HEK293 (cell line): ENCODE results near the gene RABGEF1.
A peak's percentile ranks its signal among the peaks of the same experiment; 100 is the strongest.

ENCODE experiments used
- CTCF ChIA-PET: fragments of 350-600 bp; formaldehyde crosslinking; extraction: SDS; loops from one replicate; lab custom pipeline; 2021; ENCODE audit warnings: antibody characterized with exemption; lab: Yijun Ruan, JAX
- POLR2A ChIA-PET: fragments of 300-600 bp; formaldehyde crosslinking; extraction: SDS; loops from one replicate; lab custom pipeline; 2020; ENCODE audit warnings: antibody characterized with exemption, inconsistent platforms; lab: Yijun Ruan, JAX
- H3K27ac ChIP-seq: fragments of 200-500 bp; sonication (Bioruptor generic); 2 replicates; pipeline ENCODE4 v1.5.1; 2014; ENCODE audit warnings: low read depth, low read length, control low read depth, inconsistent platforms; ENCODE audit errors: extremely low read depth
- H3K36me3 ChIP-seq, 2 experiments: fragments of 200-500 bp in 1 of 2; sonication (Bioruptor generic) in 1 of 2; 1 replicate in 1 of 2; 2 replicates in 1 of 2; pipeline ENCODE4 v1.5.1; 2014 to 2017; ENCODE audit warnings: inconsistent platforms in 2 of 2, low read length in 2 of 2; ENCODE audit not compliant: control insufficient read depth in 2 of 2, insufficient read depth in 1 of 2
- H3K4me1 ChIP-seq: fragments of 200-500 bp; sonication (Bioruptor generic); 2 replicates; pipeline ENCODE4 v1.5.1; 2014; ENCODE audit warnings: mild to moderate bottlenecking, low read length, inconsistent platforms; ENCODE audit not compliant: control insufficient read depth, insufficient read depth
- H3K4me3 ChIP-seq: 2 replicates; pipeline ENCODE4 v1.5.1; 2011; ENCODE audit warnings: low read depth, mild to moderate bottlenecking, control low read depth, low read length, moderate library complexity
- H3K9me3 ChIP-seq: fragments of 200-500 bp; sonication (Bioruptor generic); 2 replicates; pipeline ENCODE4 v1.5.1; 2014; ENCODE audit warnings: low read depth, low read length, inconsistent platforms; ENCODE audit not compliant: control insufficient read depth, insufficient read depth
- FEZF1 ChIP-seq: fragments of 450-650 bp; formaldehyde crosslinking; IDR thresholded peaks from 2 replicates; pipeline ENCODE4 v1.5.1; 2016; ENCODE audit warnings: missing biosample characterization, missing genetic modification characterization
- GFI1B ChIP-seq: fragments of 450-650 bp; formaldehyde crosslinking; IDR thresholded peaks from 2 replicates; pipeline ENCODE4 v1.5.1; 2016; ENCODE audit warnings: missing biosample characterization, missing genetic modification characterization
- KLF1 ChIP-seq: fragments of 450-650 bp; formaldehyde crosslinking; IDR thresholded peaks from 2 replicates; pipeline ENCODE4 v1.5.1; 2016; ENCODE audit warnings: missing biosample characterization, missing genetic modification characterization
- PRDM6 ChIP-seq: fragments of 450-650 bp; formaldehyde crosslinking; IDR thresholded peaks from 2 replicates; pipeline ENCODE4 v1.5.1; 2017; ENCODE audit warnings: missing biosample characterization, missing genetic modification characterization
- ZBTB49 ChIP-seq: fragments of 450-650 bp; formaldehyde crosslinking; IDR thresholded peaks from 2 replicates; pipeline ENCODE4 v1.5.1; 2016; ENCODE audit warnings: missing biosample characterization, missing genetic modification characterization, low read depth
- ZEB2 ChIP-seq: fragments of 450-650 bp; formaldehyde crosslinking; IDR thresholded peaks from 2 replicates; pipeline ENCODE4 v1.5.1; 2016; ENCODE audit warnings: missing biosample characterization, missing genetic modification characterization
- ZFHX2 ChIP-seq: fragments of 450-650 bp; formaldehyde crosslinking; conservative IDR thresholded peaks from 2 replicates; pipeline ENCODE4 v1.5.1; 2016; ENCODE audit warnings: missing biosample characterization, missing genetic modification characterization
- ZNF132 ChIP-seq: fragments of 450-650 bp; formaldehyde crosslinking; IDR thresholded peaks from 2 replicates; pipeline ENCODE4 v1.5.1; 2017; ENCODE audit warnings: missing biosample characterization, missing genetic modification characterization, borderline replicate concordance
- ZNF16 ChIP-seq: fragments of 450-650 bp; formaldehyde crosslinking; IDR thresholded peaks from 2 replicates; pipeline ENCODE4 v1.5.1; 2016; ENCODE audit warnings: low read depth, missing biosample characterization, missing genetic modification characterization
- ZNF169 ChIP-seq: fragments of 450-650 bp; formaldehyde crosslinking; IDR thresholded peaks from 2 replicates; pipeline ENCODE4 v1.5.1; 2016; ENCODE audit warnings: missing biosample characterization, missing genetic modification characterization
- ZNF174 ChIP-seq: fragments of 450-650 bp; formaldehyde crosslinking; IDR thresholded peaks from 2 replicates; pipeline ENCODE4 v1.5.0; 2017; ENCODE audit warnings: missing biosample characterization, mild to moderate bottlenecking, missing genetic modification characterization
- ZNF518A ChIP-seq: fragments of 450-650 bp; formaldehyde crosslinking; conservative IDR thresholded peaks from 2 replicates; pipeline ENCODE4 v1.5.1; 2016; ENCODE audit warnings: low read depth, missing biosample characterization, missing genetic modification characterization
- ZNF600 ChIP-seq: fragments of 450-650 bp; formaldehyde crosslinking; IDR thresholded peaks from 2 replicates; pipeline ENCODE4 v1.5.1; 2016; ENCODE audit warnings: missing biosample characterization, missing genetic modification characterization
- ZNF629 ChIP-seq: fragments of 450-650 bp; formaldehyde crosslinking; IDR thresholded peaks from 2 replicates; pipeline ENCODE4 v1.5.1; 2017; ENCODE audit warnings: missing biosample characterization, missing genetic modification characterization
- ZNF664 ChIP-seq: fragments of 450-650 bp; formaldehyde crosslinking; IDR thresholded peaks from 2 replicates; pipeline ENCODE4 v1.5.1; 2016; ENCODE audit warnings: missing biosample characterization, missing genetic modification characterization
- ZNF76 ChIP-seq: fragments of 450-650 bp; formaldehyde crosslinking; IDR thresholded peaks from 2 replicates; pipeline ENCODE4; 2016; ENCODE audit warnings: low read depth, missing biosample characterization, missing genetic modification characterization, borderline replicate concordance
- ZNF777 ChIP-seq: fragments of 450-650 bp; formaldehyde crosslinking; IDR thresholded peaks from 2 replicates; pipeline ENCODE4 v1.5.1; 2017; ENCODE audit warnings: missing biosample characterization, missing genetic modification characterization, borderline replicate concordance
- ZNF785 ChIP-seq: fragments of 450-650 bp; formaldehyde crosslinking; IDR thresholded peaks from 2 replicates; pipeline ENCODE4 v1.5.1; 2016; ENCODE audit warnings: missing biosample characterization, missing genetic modification characterization
- ZNF791 ChIP-seq: fragments of 450-650 bp; formaldehyde crosslinking; IDR thresholded peaks from 2 replicates; pipeline ENCODE4 v1.5.1; 2016; ENCODE audit warnings: missing biosample characterization, missing genetic modification characterization
- ZNF837 ChIP-seq: fragments of 450-650 bp; formaldehyde crosslinking; IDR thresholded peaks from 2 replicates; pipeline ENCODE4 v1.5.1; 2016; ENCODE audit warnings: missing biosample characterization, missing genetic modification characterization
- TF ChIP-seq, protein P1 (sequence below): fragments of 450-650 bp; formaldehyde crosslinking; IDR thresholded peaks from 2 replicates; pipeline ENCODE4 v1.5.1; 2017; ENCODE audit warnings: missing biosample characterization, missing genetic modification characterization
- TF ChIP-seq, protein P2 (sequence below): fragments of 450-650 bp; formaldehyde crosslinking; IDR thresholded peaks from 2 replicates; pipeline ENCODE4; 2016; ENCODE audit warnings: missing biosample characterization, missing genetic modification characterization

Gene RABGEF1

DNA sequence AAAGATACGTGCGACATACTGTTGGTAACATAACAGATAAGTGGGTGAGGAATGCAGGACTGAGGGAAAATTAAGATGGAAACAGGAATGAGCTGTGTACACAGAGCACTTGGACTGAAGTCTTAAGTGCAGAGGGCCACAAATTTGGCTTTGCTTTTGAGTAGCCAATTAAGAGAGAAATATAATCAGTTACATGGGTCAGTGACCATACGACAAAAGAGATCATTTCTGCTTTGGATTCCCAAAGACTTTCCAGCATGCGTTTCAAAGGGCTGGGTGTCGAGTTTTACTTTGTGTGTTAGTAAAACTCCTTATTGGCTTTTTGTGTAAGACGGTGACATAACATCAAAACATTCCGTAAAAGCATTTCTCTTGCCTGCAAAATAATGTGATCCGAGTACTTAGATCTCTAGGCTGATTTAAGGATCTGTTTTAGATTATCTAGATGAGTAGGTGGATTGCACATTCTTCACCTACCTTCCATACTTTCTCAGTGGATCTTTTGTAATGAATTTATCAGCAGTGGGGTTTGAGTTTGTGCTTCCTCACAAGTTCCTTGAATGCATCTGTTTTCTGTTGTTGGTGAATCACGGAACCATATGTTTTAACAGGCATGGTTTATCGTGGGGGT, 7.5 kb downstream of the RABGEF1 start:
- CTCF ChIA-PET = interaction anchor here (0.6 kb wide), 1 partner anchor 21 kb away, joined by 3 read pairs; no protein-coding TSS in a partner anchor
- Histone ChIP-seq H3K36me3 (no peaks in the 10 kb centered on the region; a peak in 1 of 3 replicates), H3K9me3 (no peaks in the 10 kb centered on the region), H3K4me3 (no peak overlapping the region), H3K4me1 (0 out of 2 replicates have a peak, but pooled peaks cover 3% of the 10 kb centered on the region), H3K27ac (no peak overlapping the region)
- POLR2A ChIA-PET = no interaction called here
- TF ChIP-seq PRDM6 (tag by site-specific recombination) (peak; percentile 84), ZNF664 (tag by site-specific recombination) (no peak), ZNF629 (tag by site-specific recombination) (0 out of 2 replicates have a peak, but pooled peaks have one; percentile 6), ZBTB49 (no peak), ZEB2 (tag by site-specific recombination) (0 out of 2 replicates have a peak, but pooled peaks have one; percentile 14), ZNF169 (tag by site-specific recombination) (no peak), ZNF777 (tag by site-specific recombination) (no peak), GFI1B (tag by site-specific recombination) (no peak), ZNF600 (tag by site-specific recombination) (0 out of 2 replicates have a peak, but pooled peaks have one; percentile 36)
- TF ChIP-seq, protein P1, sequence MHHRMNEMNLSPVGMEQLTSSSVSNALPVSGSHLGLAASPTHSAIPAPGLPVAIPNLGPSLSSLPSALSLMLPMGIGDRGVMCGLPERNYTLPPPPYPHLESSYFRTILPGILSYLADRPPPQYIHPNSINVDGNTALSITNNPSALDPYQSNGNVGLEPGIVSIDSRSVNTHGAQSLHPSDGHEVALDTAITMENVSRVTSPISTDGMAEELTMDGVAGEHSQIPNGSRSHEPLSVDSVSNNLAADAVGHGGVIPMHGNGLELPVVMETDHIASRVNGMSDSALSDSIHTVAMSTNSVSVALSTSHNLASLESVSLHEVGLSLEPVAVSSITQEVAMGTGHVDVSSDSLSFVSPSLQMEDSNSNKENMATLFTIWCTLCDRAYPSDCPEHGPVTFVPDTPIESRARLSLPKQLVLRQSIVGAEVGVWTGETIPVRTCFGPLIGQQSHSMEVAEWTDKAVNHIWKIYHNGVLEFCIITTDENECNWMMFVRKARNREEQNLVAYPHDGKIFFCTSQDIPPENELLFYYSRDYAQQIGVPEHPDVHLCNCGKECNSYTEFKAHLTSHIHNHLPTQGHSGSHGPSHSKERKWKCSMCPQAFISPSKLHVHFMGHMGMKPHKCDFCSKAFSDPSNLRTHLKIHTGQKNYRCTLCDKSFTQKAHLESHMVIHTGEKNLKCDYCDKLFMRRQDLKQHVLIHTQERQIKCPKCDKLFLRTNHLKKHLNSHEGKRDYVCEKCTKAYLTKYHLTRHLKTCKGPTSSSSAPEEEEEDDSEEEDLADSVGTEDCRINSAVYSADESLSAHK (tag by site-specific recombination) = no peak

- 0 out of 2 replicates have a peak, but pooled peaks cover 3% of the 10 kb centered on the region for H3K4me1 ChIP-seq
- POLR2A ChIA-PET = no interaction called here
- CTCF ChIA-PET = no interaction called here
- H3K9me3 ChIP-seq = no peaks in the 10 kb centered on the region
- H3K4me3 ChIP-seq = no peak overlapping the region
- no peak overlapping the region for H3K27ac ChIP-seq
- H3K36me3 ChIP-seq = no peaks in the 10 kb centered on the region; a peak in 1 of 3 replicates
- no peak for TF ChIP-seq ZFHX2 (tag by site-specific recombination)
- TF ChIP-seq, protein P2, sequence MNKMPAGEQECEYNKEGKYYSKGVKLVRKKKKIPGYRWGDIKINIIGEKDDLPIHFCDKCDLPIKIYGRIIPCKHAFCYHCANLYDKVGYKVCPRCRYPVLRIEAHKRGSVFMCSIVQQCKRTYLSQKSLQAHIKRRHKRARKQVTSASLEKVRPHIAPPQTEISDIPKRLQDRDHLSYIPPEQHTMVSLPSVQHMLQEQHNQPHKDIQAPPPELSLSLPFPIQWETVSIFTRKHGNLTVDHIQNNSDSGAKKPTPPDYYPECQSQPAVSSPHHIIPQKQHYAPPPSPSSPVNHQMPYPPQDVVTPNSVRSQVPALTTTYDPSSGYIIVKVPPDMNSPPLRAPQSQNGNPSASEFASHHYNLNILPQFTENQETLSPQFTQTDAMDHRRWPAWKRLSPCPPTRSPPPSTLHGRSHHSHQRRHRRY (tag by site-specific recombination) = no peak
- no peak for TF ChIP-seq ZNF518A (tag by site-specific recombination)
- TF ChIP-seq ZNF785 (tag by site-specific recombination) = no peak
- no peak for TF ChIP-seq ZNF174
- TF ChIP-seq ZNF132 (tag by site-specific recombination) = no peak
- TF ChIP-seq ZNF837 = no peak
- no peak for TF ChIP-seq FEZF1 (tag by site-specific recombination)
- TF ChIP-seq ZNF791 (tag by site-specific recombination) = no peak
- no peak for TF ChIP-seq ZNF16 (tag by site-specific recombination)
- TF ChIP-seq ZNF76 (tag by site-specific recombination) = no peak
- no peak for TF ChIP-seq KLF1 (tag by site-specific recombination)
Measured at GRCh38 chr7:66748791-66749190, 8.3 kb downstream of the RABGEF1 start.
